GM23248 (cell line): ENCODE data around the gene SHC2.

ENCODE experiments used
- EZH2 ChIP-seq: fragments of 200-600 bp; sonication (generic); IDR thresholded peaks from 2 replicates; pipeline ENCODE4 v1.6.1; 2018; ENCODE audit warnings: antibody characterized with exemption, mild to moderate bottlenecking; ENCODE audit not compliant: insufficient read depth, poor library complexity, severe bottlenecking
- EZH2phosphoT487 ChIP-seq: fragments of 200-600 bp; sonication (generic); IDR thresholded peaks from 2 replicates; pipeline ENCODE4 v1.6.1; 2018; ENCODE audit warnings: antibody characterized with exemption, moderate library complexity, mild to moderate bottlenecking, low read depth; ENCODE audit not compliant: insufficient read depth

DNA sequence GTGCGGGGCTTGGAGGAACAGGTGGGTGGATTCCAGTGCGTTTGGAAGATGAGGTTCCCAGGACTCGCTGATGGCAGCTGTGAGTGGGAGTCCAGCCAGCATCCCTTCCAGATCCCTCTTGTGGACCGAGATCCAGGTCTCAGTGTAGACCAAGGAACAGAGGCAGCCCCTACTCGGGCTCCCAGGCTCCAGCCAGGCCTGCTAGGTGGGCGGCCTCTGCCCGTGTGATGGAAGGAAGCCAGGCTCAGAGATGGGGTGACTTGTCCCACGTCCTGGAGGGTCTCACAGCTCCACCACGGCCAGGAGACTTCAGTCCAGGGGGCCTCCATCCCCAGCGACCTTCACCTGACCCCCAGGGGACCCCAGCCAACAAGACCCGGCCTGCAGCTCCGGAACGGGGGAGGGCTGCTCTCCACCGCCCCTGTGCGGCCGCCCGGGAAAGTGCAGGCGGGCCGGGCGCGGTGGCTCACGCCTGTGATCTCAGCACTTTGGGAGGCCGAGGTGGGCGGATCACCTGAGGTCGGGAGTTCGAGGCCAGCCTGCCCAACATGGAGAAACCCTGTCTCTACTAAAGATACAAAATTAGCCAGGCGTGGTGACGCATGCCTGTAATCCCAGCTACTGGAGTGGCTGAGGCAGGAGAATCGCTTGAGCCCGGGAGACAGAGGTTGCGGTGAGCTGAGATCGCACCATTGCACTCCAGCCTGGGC is 34.7 kb upstream of the SHC2 start:
- no peak for TF ChIP-seq EZH2phosphoT487
- no peak for TF ChIP-seq EZH2
